Amniotic stem cell (primary cell): Measurements from ENCODE around the gene SNX14.

ENCODE experiments used
- DNase-seq: peaks from one replicate; lab custom pipeline; 2025; lab: John Stamatoyannopoulos, UW

The SNX14 gene

GRCh38 chr6:85496856-85497255, 96.8 kb downstream of the SNX14 start:
- no peak for DNase-seq

DNA sequence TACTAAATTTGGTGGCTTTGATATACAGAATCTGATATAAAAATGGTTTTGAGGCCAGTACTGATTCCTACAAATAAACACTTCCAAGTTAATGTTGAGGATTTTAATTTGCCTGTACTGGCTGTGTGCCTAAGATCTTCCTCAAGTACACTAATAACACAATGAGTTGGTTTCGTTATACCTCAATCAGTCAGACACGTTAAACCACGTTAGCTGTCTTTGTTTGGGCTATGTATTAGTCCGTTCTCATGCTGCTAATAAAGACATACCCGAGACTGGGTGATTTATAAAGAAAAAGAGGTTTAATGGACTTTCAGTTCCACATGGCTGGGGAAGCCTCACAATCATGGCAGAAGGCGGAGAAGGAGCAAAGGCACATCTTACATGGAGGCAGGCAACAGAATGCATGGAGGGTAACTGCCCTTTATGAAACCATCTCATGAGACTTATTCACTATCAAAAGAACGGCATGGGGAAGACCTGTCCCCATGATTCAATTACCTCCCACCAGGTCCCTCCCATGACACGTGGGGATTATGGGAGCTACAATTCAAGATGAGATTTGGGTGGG, 97.6 kb downstream of the SNX14 start:
- no peak for DNase-seq

GRCh38 chr6:85494547-85495536, 98.8 kb downstream of the SNX14 start:
- no peak for DNase-seq

- DNase-seq: no peak
These were observed 100.3 kb downstream of the SNX14 start for GRCh38 chr6:85493389-85493788.

DNA sequence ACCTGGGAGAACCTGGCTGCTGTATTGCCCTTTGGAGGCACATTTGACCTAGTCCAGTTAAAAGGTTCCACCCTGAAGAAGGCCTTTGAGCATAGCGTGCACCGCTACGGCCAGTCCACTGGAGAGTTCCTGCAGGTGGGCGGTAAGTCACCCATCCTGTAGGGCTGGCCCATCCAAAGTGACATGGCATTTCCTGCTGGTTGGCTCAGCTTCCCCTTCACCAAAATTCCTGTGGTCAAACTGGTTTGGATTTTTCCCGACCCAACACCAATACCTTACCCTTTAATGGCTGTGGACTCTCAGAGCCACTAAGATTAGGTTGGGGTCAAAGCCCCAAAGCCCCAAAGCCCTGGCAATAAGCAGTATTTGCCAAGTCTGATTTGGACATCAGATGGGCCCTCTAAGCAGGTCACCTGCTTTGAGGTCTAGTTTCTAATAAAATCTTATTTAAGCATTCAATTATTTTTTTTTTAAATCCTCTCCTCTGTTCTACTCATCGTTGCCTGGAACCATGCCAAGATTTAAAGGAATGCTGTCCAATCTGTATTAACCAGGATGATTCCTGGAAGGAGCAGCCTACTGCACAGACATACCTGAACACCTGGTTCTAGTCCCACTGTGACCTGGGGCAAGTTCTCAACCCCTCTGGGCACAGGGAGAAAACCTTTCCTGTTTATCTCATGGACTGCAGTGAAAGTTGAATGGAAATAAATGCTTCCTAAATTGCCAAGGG, 103.0 kb downstream of the SNX14 start:
- no peak for DNase-seq

GRCh38 chr6:85484948-85485347, 108.7 kb downstream of the SNX14 start:
- DNase-seq: no peak

GRCh38 chr6:85483846-85484245, 109.8 kb downstream of the SNX14 start:
- DNase-seq: no peak

GRCh38 chr6:85482905-85483700, 110.6 kb downstream of the SNX14 start:
- peak; percentile 34 for DNase-seq

DNA sequence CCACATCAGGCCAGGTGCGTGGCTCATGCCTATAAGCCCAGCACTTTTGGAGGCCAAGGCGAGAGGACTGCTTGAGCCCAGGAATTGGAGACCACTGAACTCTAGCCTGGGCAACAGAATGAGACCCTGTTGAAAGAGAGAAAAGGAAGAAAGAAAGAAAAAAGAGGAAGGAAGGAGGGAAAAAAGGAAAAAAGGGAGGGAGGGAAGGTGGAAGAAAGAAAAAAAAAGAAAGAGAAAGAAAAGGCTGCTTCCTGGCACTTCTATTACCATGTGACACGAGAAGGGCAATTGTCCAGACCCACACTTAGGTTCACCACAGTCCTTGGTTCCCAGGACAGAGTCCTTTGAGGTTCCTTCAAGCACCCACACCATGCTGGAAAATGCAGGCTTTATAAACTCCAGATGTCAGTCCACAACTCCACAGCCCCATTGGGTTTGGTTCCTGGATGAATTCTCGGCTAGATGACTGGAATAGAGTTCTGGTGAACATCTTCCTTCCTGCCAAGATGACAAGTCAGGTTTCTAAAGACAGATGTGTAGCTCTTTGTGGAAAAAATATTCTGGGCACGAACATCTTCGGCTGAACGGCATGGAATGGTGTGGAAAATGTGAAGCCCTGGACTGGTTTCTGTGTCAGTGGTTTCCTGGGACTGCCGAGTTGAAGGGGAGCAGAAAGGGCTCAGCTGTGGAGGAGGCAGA, 111.3 kb downstream of the SNX14 start:
- DNase-seq: no peak

- no peak for DNase-seq
These were observed 114.5 kb downstream of the SNX14 start for GRCh38 chr6:85479208-85479607.

DNA sequence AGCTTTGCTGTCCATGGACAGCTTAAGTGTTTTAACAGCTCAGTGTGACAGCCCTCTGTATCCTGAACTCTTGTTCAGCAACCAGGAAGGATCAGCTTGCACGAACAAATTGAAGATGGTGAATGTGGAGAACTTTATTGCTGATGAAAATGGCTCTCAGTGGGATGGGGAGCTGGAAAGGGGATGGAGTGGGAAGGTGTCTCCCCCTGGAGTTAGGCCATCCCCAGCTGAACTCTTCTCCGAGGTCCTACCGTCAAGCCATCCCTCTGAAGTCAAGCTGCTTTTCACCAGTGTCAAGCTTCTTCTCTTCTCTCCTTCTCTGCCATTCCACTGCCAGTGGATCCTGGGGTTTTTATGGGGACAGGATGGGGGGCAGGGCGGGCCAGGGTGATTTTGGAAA, 117.1 kb downstream of the SNX14 start:
- DNase-seq: no peak

GRCh38 chr6:85473748-85474147, 119.9 kb downstream of the SNX14 start:
- no peak for DNase-seq

DNA sequence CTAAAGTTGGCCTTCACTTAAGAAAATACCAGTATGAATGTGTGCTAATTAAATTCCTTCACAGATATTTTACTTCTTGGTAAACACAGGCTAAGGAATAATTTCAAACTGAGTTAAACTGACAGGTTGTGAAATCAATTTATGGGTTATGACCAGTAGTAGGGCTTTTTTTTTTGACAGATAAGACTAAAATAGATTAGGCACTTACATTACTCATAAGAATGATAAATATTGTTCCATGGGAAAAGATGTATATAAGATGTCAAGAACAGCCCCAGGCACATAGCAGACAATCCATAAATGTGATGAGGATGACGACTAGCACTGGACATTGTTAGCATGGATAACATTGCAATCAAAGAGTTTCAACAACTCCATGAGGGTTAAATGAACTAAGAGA, 120.9 kb downstream of the SNX14 start:
- peak; percentile 59 for DNase-seq

DNA sequence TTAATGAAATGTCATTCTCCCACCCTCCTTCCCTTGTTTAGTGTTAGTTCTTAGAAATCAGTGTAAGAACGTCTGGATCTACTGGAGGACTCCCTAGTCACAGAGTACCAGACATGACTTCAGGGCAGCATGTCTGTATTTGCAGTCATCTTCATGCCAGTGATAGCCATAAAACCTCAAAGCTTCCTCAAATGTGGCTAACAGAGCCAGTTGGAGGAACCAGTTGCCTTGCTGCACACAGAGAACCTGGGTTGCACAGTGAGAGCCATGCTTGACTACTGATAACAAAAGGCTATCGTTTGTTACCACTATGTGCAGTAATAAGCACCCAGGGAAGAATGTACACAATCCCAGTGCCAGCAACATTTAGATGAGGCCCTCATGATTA, 123.6 kb downstream of the SNX14 start:
- DNase-seq: no peak

GRCh38 chr6:85469276-85470022, 124.2 kb downstream of the SNX14 start:
- DNase-seq: no peak

DNA sequence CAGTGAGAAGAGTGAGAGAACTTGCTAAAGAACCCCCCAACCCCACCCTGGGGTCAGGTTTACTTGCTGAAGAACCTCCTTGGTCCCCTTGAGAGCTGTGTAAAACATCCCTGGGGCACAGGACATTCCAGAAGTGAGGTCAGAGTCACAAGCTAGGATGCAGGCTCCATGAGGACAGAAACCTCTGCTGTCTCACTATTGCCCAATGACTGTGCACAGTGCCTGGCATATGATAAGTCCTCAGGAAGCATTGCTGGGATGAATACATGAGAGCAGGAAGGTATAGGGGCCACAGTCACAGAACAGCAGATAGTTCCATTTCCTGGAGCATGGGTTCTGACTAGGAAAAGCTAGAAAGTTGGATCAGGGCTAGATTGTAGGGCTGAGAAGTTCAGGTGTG, 125.3 kb downstream of the SNX14 start:
- no peak for DNase-seq

DNA sequence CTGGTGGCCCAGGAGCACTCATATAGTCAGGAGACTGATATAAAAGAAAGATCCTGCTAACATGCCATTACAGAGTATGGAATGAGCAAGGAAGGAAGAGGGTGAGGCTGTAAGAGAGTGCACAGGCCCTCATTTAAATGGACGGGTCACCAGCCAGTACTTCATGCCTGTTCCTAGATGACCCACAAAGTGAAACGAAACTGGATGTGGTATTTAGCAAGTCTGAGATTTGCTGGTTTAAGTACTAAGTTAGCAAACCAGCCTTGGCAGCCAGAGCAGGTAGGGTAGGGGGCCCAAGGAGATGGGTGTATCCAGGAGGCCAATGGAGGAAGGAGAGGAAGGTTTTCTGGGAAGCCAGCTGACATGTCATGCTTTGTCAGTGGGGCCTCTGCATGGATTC, 127.9 kb downstream of the SNX14 start:
- no peak for DNase-seq

GRCh38 chr6:85464722-85465150, 128.9 kb downstream of the SNX14 start:
- DNase-seq: no peak

DNA sequence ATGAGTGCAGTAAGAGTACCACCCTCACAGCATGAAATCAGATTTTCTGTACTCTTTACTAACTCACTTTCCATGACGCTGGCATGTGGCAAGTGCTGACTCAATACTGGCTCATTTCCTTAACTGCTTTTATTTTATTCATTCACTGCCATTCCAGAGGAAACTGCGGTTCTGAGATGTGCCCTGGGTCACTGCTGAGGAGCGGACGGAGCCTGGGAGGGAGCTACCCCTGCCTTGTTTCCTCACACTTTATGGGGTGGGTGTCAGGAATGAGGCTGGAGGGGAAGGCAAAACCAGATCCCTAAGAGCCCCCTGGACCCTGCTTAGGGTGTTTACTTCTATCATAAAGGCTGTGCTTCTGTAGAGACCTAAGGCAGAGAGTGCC, 129.4 kb downstream of the SNX14 start:
- peak; percentile 96 for DNase-seq

DNA sequence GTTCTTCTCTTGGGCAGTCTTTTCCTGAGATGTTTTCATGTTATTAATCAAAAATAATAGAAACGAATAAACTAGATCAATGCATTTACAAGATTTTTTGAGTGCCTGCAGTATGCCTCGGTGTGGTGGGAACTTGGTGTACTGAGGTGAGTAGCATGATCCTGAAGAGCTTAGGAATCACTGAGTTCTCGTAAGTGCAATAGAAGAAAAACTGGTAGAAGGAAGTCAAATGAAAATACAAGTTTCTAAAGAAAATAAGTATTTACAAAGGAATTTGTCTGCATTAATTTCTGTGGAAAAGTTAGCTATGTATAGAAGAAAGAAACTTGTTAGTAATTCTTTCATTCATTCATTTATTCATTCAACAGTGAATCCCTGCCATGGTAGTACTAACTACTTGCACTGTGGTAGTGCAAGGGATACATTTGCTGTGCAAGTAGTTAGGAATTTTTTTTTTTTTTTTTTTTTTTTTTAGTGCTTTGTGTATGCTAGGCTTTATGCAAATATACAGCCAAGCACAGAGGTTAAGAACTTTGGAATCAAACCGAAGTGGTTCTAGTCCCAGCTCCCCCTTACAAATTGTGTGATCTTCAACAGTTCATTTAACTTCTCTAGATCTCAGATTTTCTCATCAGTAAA, 129.9 kb downstream of the SNX14 start:
- no peak for DNase-seq
